Ureter (tissue), 1 donor: Measurements from ENCODE around the gene SMIM44. TPM values are rescaled to one million over a fixed set of nuclear protein-coding genes. Genes with fewer than 3 reads are reported as not detected.
"Not testable (repeated sequence)": the region's sequence is repeated elsewhere in the genome, so short reads cannot be mapped to it uniquely, and the experiment has no call there.

ENCODE experiments used
- DNase-seq: peaks from one replicate; pipeline ENCODE4 v3.0.0-alpha.2; 2020; ENCODE audit warnings: low spot score
- total RNA-seq: library from RNA; stranded (reverse); gene quantifications from one replicate; pipeline ENCODE4 v1.2.4, GENCODE V29; 2023
- donor health status: DM: yes; HTN: yes; CAD: no.

SMIM44 gene
- not detected for total RNA-seq

DNA sequence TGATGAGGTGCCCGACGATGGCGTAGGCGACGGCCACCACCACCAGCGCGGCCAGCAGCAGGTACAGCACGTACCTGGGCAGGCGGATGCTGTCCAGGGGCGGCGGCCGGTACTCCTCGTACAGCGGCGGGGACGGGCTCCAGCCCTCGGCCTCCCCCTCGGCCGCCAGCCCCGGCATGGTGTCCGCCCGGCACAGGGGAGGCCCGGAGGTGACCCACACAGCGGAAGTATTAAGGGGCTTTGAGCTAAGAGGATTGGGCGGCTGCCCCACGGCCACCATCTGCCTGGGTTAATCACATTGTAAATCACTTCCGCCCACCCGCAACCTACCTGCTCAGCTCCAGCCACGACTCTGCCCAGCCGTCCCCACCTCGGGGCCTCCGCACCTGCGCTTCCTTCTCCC is at the start of gene SMIM44:
TSS of gene SMIM44 (minus strand) at position 216 of the 403 bp plus-strand sequence. CDS start at position 178, 38 bp downstream.
- DNase-seq, result no peak

DNA sequence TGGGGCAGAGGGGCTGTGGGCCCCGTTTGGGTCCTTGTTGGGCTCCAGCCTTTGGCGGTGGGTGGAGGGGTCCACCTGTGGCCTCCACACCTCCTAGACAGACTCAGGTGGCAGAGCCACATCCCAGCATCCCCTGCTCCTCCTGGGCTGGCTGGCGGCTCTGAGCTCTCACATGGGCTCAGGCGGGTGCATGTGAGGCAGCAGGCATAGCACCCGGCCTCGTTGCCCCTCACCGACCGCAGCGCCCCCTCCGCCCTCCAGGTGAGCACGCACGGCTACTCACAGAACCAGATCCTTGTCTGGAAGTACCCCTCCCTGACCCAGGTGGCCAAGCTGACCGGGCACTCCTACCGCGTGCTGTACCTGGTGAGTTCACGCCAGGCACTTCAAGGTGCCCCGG is 49.8 kb upstream of the SMIM44 start:
- DNase-seq, result no peak

DNA sequence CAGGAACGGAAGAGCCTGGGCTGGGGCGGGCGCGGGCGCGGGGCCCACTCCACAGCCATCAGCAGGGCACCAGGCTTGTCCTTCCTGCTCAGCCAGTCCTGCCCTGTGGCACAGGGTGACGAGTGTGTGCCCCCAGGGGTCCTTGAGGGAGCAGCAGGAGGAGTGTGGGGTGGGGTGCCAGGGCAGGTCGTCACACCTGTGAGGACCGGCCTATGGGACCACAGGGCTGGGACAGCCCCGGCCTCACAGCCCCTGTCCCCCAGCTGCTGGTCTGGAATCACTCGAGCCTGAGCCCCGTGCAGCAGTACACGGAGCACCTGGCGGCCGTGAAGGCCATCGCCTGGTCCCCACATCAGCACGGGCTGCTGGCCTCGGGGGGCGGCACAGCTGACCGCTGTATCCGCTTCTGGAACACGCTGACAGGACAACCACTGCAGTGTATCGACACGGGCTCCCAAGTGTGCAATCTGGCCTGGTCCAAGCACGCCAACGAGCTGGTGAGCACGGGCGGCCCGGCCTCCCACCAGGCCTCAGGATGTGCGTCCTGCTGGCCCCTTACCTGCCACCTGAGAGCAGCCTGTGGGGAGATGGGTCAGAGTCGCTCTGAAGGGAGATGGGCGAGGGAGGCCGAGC is 49.0 kb upstream of the SMIM44 start:
- DNase-seq, result no peak

DNA sequence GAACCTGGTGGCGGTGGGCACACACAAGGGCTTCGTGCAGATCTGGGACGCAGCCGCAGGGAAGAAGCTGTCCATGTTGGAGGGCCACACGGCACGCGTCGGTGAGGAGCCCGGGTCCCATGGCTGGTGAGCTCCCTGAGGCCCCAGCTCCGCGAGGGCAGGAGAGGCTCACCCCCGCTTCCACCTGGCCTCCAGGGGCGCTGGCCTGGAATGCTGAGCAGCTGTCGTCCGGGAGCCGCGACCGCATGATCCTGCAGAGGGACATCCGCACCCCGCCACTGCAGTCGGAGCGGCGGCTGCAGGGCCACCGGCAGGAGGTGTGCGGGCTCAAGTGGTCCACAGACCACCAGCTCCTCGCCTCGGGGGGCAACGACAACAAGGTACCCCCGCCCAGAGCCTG is 48.5 kb upstream of the SMIM44 start:
- no peak for DNase-seq

DNA sequence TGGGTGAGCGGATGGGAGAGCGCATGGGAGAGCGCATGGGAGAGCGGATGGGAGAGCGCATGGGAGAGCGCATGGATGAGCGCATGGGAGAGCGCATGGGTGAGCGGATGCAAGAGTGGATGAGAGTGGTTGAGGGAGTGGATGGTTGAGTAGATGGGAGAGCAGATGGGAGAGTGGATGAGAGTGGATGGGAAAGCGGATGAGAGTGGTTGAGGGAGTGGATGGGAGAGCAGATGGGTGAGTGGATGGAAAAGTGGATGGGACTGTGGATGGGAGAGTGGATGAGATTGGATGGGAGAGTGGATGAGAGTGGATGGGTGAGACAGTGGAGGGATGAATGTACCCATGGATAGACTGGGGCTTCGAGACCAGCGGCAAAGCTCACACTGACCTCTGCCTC is 47.1 kb upstream of the SMIM44 start:
- DNase-seq, result no peak

DNA sequence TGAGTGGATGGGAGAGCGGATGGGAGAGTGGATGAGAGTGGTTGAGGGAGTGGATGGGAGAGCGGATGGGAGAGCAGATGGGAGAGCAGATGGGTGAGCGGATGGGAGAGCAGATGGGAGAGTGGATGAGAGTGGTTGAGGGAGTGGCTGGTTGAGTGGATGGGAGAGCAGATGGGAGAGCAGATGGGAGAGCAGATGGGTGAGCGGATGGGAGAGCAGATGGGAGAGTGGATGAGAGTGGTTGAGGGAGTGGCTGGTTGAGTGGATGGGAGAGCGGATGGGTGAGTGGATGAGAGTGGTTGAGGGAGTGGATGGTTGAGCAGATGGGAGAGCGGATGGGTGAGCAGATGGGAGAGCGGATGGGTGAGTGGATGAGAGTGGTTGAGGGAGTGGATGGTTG is 46.1 kb upstream of the SMIM44 start:
- DNase-seq, result not testable (repeated sequence)

DNA sequence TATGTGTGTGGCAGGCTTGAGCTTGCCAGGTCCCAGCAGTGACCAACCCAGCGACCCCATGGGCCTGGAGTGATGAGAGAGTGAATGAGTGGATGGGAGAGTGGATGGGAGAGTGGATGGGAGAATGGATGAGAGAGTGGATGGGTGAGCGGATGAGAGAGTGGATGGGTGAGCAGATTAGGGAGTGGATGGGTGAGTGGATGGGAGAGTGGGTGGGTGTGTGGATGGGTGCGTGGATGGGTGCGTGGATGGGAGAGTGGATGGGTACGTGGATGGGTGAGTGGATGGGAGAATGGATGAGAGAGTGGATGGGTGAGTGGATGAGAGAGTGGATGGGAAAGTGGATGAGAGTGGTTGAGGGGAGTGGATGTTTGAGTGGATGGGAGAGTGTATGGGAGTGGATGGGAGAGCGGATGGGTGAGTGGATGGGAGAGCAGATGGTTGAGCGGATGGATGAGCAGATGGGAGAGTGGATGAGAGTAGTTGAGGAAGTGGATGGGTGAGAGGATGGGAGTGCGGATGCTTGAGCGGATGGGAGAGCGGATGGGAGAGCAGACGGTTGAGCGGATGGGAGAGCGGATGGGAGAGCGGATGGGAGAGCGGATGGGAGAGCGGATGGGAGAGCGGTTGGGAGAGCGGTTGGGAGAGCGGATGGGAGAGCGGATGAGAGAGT is 45.4 kb upstream of the SMIM44 start:
- no peak for DNase-seq

DNA sequence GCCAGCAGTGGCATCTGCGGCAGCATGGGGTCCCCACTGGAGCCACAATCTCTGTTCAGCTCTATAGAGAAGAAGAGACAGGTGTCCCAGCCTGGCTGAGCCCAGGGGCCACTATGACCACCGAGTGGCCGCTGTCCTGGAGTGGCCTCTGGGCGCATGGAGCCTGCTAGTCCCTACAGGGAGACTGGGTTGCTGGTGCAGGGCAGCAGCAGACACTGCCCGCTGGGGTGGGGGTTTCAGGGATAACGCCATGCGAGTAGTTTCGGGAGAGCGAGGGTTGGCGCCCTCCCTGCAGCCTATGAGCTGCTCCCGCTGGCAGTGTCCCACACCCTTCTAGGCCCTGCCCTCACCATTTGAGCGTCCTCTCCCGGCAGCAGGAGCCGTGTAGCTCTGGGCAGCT is 44.8 kb upstream of the SMIM44 start:
- no peak for DNase-seq

DNA sequence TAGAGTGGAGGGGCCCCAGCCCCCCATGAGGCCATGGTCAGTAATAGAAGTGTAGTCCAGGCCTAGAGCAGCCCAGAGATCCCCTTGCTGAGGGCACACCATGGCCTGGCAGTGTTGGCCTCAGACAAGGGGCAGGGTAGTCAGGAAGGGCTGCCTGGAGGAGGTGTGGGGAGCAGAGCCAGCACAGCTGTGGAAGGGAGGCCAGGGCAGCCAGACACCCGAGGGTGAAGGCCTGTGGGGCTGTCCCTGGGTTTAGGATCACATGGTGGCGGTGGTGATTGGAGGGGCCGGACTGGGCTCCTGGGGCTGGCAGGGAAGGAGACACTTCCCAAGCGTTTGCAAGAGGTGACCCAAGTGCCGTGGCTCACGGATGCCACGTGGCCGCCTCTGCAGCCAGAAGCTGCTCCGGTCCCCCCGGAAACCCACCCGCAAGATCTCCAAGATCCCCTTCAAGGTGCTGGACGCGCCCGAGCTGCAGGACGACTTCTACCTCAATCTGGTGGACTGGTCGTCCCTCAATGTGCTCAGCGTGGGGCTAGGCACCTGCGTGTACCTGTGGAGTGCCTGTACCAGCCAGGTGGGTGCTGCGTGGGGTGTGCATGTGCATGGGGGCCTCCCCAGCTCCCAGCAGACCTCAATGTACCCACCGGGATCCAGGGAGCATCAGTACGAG is 44.1 kb upstream of the SMIM44 start:
- no peak for DNase-seq

DNA sequence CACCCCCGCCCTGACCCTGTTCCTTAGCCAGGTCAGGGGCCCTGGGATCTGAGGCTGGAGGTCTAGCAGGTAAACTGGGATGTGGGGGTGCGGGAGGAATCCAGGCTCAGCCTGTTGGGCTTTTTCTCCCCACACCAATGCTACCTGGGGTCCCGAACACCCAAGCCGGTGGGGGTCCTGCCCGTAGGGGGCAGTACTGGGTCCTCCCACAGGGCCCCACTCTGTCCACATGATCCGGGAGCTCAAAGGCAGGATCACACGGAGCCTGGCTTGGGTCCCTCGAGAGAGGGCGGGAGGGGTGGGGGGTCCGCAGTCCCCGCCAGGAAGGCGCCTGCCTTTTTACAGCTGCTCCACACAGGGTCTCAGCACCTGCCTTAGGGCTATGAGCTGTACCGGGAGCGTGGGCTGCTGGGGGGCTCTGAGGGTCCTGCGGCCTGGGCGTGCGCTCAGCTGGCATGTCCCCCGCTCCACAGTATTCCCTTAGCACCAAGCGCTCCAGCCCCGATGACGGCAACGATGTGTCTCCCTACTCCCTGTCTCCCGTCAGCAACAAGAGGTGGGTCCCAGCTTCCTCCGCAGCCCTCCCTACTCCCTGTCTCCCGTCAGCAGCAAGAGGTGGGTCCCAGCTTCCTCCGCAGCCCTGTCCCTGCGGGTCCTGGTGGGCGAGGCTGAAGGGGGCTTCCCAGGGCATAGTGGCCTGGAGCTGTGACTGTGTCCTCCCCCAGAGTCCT is 43.4 kb upstream of the SMIM44 start:
- no peak for DNase-seq

DNA sequence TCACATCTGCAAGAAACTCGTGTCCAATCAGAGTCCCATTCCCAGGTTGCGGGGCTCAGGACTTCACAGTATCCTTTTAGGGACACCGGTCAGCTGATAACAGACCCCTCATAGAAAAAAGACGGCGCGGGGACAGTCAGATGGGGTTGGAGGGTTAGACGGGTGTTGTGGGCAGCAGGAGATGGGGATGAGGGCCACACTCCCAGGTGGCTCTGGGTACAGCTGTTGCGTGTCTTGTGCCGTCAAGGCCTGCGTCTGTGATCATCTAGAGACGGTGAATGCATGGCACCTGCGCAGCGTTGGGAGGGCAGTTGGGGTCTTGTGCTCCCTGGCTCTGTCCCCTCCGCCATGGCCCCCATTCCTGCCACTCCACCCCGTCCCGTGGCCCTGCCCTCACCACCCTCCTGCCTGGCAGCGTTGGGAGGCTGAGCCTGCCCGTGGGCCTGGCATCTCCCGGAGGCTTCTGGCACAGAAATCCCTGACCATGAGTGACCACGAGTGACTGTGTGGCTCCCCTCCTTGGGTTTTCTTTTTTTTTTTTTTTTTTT is 41.7 kb upstream of the SMIM44 start:
- DNase-seq, result no peak

DNA sequence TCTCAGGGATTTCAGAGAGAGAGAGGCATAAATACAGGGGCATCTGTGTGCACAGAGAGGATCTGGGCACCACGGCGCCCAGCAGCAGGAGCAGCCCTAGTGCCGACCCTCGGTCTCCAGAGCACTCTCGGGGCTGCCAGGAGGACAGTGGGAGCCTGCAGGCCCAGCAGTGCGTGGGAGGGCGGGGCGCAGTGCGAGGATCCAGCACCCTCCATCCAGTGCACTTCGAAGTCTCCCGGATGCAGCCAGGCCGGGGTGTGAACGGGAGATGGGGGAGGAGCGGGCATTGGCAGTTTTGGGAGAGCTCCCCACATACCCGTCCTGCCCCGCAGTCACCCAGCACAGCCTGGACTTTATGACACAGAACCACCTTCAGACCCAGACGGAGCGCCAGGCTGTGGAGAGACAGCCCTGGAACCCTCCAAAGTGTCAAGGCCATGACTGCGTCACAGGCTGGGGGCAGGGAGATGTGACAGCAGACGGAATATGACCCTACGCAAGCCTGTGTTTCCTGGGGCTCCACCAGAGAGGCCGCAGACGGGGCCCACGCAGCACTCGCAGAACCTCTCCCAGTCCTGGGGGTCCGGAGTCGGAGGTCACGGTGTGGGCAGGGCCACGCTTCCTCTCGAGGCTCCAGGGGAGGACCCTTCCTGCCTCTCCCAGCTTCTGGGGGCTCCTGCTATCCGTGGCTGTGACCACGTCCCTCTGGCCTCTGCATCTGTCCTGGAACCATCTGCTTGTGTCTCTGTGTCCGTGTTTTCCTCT is 41.0 kb upstream of the SMIM44 start:
- DNase-seq, result no peak

DNA sequence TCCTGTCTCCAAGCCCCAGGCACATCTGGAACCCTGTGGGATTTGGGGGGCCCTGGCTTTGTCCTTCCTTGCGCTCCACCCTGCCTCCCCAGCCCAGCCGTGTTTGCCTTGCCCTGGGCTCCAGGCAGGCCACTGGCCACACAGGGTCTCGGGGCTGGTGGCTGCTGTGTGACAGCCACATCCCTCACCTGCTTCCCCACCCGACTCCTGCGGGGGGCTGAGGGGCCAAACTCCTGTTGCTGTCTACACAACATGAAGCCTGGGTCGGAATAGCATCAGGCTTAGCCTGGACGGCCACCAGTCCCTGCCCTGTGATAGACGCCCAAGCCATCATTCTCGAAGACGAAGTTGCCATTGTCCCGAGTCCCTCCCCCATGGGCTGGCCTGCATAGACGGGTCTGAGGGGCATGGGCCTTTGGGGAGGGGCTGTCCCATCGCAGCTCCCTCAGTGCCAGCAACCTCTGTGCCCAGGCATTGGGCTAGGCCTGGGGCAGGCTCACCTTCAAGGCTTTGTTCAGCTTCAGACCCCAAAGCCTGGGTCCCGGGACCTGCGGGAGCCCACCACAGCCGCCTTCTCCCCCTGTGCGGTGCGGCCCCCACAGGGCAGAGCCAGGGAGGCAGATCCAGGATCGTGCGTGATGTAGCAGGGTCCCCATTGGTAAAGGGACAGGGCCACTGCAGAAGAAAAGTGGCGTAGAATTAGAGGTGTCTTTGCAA is 40.3 kb upstream of the SMIM44 start:
- no peak for DNase-seq

DNA sequence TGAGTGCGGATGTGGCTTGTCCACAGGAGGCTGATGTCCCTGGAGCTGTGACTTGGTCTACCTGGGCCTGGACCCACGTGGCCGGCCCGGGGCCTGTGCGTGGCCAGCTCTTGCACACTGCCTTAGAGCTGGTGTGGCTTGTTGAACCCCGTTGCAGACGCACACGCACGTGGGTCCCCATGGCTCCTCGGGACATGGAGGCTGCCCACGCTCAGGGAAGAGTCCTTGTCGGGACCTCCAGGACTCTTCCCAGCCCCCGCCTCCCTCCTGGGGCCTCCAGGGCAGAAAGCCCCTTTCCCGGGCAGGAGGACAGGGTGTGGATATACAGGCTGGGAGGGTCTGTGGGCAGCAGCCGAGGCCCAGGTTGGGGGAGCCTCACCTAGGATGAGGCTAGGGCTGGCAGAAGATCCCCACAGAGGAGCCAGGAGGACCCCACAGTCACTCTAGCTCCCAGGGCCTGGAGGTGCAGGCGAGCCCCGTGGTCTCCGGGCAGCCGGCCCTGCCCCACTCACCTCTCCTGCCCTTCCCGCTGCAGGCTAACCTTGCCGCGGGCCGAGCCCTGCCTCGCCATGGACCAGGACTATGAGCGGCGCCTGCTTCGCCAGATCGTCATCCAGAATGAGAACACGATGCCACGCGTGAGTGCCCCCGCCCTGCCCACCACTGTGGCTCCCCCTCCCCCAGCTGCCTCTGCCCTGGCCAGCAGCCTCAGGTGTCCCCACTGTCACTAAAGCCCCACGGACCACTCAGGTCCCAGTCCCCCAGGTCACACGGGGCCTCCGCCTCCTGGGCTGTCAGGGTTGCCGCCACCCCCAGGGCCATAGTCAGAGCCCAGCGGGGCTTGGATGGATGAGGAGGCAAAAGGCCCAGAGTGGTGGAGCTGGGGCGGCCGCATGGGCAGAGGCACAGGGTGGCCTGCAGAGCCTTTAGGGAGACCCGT is 39.5 kb upstream of the SMIM44 start:
- DNase-seq, result no peak

DNA sequence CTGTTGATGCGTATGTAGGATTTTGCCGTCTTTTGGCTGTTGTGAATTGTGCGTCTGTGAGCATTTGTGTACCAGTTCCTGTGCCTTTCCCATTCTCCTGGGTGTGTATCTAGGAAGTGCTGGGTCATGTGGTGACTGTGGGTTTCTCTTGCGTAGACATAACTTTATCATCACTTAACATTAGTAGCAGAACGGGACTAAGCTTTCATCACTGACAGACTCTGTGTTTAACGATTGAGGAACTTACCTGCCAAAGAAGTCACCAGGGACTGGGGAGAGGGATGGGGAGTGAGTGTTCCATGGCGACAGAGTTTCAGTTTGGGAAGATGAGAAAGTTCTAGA is 37.8 kb upstream of the SMIM44 start:
- no peak for DNase-seq

DNA sequence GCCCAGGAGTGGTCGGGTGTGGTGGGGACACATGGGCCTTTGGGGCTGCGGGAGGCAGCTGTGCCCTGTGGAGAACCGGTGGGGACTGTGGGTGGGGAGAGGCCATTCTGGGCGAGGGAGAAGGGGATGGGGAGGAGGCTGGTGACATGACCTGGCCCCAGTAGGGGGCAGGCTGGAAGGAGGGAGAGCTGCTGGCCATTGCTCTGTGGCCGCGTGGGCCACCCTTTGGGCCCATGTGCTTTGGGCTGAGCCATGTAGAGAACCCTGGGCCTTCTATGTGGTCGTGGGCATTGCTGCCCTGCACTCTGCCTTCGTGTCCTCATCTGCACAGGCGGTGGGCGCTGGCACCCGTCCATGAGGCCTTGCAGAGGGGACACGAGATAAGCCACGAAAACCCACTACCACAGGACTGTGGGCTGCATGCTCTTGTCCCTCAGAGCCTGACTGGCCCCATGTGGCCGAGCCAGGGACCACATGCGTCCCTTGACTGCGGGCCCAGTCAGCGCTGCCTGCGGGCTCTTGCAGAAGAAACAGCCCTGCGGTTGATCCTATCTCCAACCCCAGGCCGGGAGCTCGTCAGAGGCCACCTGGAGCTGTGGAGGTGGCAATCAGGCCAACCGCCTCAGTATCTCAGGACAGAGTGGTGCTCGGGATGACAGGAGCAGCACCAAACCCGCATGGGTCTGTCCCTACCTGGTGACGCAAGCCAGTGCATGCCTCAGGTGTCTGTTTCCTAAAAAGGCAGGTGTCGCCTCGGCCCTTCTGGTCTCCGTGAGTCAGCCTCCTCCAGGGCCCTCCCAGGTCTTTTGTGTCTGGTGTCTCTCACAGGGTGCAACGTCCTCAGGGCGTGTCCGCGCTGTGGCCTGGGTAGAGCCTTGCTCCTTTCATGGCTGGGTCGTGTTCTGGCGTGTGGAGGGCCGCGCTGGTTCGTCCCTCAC is 37.2 kb upstream of the SMIM44 start:
- DNase-seq, result no peak

DNA sequence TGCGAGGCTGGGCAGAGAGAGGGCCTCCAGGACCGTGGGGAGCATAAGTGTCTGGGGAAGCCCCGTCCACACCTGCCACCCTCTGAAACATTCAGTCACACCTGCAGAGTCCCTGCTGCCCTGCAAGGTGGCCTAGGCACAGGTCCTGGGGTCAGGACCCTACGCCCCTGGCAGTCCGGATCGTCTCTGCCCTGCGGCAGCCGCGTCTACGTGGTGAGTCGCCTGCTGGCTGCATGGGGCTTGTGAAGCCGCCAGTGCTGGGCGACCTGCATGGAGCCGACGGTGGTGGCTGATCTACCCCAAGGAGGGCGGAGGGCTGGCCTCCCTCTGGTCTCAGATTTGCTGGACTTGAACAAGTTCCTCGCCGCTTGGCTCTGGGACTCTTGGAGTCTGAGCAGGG is 35.9 kb upstream of the SMIM44 start:
- DNase-seq, result no peak

DNA sequence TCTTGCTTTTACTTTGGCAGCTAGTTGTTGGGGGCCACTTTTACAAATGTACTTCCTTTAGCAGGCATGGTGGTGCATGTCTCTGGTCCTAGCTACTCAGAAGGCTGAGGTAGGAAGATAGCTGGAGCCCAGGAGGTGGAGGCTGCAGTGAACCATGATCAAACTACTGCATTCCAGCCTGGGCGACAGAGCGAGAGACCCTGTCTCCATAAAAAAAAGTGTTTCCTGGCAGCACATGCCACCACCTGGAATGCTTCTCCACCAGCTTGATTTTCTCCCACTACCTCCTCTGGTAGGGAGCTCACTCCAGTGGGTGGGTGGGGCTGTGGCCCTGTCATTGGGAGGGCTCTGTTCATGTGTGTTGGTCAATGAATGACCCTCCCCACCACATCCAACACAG is 35.4 kb upstream of the SMIM44 start:
- no peak for DNase-seq

DNA sequence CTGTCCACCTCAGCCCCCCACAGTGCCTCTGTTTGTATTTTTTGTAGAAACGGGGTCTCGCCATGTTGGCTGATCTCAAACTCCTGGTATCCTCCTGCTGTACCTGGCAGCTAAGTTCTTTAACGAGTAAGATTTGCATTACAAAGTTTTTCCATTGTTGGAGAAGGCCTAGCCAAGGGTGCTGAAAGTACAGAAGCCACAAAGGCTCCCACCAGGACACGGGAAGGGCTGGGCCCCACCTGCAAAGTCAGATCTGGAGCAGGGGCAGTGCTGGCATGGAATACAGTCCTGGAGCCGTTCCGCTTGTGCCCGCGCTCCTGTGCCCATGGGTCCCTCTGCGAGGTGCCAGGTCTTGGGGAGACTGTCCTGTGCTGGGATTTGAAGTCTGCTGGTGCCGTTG is 35.0 kb upstream of the SMIM44 start:
- DNase-seq, result no peak
